Stimulated activated CD4-positive, alpha-beta T cell treated with anti-CD3 and anti-CD28 coated beads, Interleukin-15, amount 100 ng/mL, for 1 hour (primary cell): ENCODE results near the gene ZNF316.
"Not testable (repeated sequence)": the region's sequence is repeated elsewhere in the genome, so short reads cannot be mapped to it uniquely, and the experiment has no call there.

Experiments used
- DNase-seq, 2 donors: peaks; one replicate each; pipeline ENCODE4 v3.0.0-alpha.2; 2020; ENCODE audit warnings: low read depth in 1 of 2, low spot score in 1 of 2

Gene ZNF316

DNA sequence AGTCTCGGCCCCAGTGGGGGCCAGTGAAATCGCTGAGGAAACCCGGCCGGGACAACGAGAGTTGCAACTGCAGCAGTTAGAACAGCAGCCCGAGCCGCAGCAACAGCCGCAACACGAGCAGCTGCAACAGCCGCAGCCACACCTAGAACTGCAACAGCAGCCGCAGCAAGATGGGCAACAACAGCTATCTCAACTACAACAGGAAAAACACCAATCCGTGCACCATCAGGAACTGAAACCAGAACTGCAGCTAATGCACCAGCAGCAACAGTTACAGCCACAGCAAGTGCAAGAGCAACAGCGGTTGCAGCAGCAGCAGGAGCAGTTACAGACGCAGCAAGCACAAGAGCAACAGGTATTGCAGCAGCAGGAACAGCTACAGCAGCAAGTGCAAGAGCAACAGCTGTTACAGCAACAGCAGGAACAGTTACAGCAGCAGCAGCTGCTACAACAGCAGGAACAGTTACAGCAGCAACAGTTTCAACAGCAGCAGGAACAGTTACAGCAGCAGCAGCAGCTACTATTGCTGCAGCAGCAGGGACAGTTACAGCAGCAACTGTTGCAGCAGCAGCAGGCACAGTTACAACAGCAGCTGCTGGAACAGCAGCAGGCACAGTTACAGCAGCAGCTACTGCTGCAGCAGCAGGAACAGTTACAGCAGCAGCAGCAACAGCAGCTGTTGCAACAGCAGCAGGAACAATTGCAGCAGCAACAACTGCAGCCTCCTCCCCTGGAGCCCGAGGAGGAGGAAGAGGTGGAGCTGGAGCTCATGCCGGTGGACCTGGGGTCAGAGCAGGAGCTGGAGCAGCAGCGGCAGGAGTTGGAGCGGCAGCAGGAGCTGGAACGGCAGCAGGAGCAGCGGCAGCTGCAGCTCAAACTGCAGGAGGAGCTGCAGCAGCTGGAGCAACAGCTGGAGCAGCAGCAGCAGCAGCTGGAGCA lies 15.7 kb upstream of the ZNF316 start:
- DNase-seq, result no peak

DNA sequence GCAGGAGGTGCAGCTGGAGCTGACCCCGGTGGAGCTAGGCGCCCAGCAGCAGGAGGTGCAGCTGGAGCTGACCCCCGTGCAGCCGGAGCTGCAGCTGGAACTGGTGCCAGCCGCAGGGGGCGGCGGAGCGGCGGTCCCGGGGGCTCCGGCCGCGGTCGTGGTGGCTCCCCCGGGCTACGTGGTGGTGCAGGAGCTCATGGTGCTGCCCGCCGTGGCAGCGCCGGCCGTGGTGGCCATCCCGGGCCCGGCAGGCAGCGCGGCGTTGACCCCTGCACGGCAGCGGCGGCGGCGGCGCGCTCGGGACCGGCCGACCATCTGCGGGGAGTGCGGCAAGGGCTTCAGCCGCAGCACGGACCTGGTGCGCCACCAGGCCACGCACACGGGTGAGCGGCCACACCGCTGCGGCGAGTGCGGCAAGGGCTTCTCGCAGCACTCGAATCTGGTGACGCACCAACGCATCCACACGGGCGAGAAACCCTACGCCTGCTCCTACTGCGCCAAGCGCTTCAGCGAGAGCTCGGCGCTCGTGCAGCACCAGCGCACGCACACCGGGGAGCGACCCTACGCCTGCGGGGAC lies 14.9 kb upstream of the ZNF316 start:
- DNase-seq, result no peak

- no peak for DNase-seq
Measured at GRCh38 chr7:6623589-6624245, 13.4 kb upstream of the ZNF316 start.

GRCh38 chr7:6624246-6624611 lies 12.9 kb upstream of the ZNF316 start:
- DNase-seq, result no peak

DNA sequence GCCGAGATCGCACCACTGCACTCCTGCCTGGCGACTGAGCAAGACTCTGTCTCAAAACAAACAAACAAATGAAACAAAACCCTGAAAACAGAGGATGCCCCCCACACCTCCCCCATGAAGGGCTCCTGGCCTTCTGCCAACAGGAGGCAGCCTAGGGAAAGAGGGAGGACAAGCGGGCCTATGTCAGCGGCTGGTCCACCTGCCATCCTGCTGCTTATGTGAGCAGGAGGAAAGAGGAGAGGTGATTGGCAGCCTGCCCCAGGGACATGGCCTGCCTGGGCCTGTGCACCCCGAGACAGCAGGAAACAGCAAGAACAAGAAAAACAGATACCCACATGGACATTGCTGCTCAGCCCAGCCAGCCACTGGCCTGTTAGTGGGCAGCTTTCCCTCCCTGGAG lies 9.1 kb upstream of the ZNF316 start:
- no peak for DNase-seq

GRCh38 chr7:6630007-6630849 lies 6.9 kb upstream of the ZNF316 start:
- DNase-seq, result no peak

DNA sequence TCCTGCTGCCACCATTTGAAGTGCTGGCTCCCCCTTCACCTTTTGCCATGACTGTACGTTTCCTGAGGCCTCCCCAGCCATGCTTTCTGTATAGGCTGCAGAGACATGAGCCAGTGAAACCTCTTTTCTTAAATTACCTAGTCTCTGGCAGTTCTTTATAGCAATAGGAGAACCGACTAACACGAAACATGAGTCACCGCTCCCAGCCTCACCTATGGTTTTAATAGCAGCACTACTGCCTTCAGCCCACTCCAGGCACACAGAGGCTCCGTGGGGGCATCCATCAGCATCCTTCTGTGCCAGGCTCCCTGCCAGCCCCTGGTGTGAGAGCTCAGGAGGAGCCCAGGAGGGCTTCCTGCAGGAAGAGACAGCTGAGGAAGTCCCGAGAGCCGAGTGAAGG lies 5.5 kb upstream of the ZNF316 start:
- no peak for DNase-seq

GRCh38 chr7:6634021-6634420 lies 3.1 kb upstream of the ZNF316 start:
- no peak for DNase-seq

GRCh38 chr7:6634971-6635370 lies 2.1 kb upstream of the ZNF316 start:
- DNase-seq, result not testable (repeated sequence)

- DNase-seq, result peak; percentile 31 to 45
Measured at GRCh38 chr7:6637544-6638229, 569 bp downstream of the ZNF316 start.

DNA sequence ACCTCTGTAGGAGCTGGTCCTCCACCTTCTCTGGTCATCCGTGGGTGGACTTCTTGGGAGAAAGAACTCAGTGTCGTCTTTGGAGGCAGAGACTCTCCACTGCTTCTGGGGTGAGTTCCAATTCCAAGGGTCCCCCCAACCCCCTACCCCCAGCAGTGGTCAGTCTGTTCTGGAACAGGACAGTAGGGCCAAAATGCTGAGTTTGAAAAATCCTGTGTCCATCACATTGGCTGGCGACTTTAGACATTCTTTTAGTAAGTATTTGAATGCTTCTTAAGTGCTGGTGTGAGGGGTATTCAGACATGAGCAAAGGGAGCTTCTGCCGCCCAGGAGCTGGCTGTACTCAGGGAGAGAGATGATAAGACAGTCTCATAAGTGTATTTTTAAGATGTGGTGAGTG lies 1.9 kb downstream of the ZNF316 start:
- DNase-seq, result no peak

DNA sequence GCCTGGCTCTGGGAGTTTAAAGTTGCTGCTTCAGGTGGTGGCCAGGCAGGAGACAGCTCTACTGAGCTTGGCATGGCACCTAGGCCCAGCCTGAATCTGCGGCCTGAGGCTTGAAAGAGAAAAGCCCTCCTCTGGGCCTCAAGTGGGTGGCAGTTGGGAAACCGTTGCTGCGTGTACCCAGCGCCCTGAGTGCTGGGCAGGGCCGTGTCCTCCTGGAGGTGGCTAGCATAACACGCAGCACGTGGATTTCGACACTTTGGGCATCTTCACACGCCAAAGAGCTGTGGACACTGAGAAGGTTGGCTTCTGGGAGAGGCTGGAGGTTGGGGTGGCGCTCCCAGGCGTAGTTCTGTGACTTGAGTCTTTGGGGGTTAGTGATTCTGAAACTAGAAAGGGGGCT lies 2.5 kb downstream of the ZNF316 start:
- DNase-seq, result no peak

DNA sequence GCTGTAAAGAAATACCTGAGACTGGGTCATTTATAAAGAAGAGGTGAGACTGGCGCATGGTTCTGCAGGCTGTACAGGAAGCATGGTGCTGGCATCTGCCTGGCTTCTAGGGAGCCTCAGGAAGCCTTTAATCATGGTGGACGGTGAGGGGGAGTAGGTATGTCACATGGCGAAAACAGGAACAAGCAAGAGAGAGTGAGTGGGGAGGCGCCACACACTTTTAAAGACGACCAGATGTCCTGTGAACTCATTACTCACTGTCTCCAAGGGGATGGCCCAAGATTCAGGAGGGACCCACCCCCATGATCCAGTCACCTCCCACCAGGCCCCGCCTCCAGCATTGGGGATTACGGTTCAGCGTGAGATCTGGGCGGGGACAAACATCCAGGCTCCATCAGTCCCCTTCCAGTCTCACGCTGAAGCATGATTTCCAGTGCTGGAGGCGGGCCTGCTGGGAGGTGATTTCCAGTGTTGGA lies 3.2 kb downstream of the ZNF316 start:
- no peak for DNase-seq

- no peak for DNase-seq
Measured at GRCh38 chr7:6641305-6642035, 4.4 kb downstream of the ZNF316 start.

GRCh38 chr7:6642239-6642839 lies 5.2 kb downstream of the ZNF316 start:
- no peak for DNase-seq

DNA sequence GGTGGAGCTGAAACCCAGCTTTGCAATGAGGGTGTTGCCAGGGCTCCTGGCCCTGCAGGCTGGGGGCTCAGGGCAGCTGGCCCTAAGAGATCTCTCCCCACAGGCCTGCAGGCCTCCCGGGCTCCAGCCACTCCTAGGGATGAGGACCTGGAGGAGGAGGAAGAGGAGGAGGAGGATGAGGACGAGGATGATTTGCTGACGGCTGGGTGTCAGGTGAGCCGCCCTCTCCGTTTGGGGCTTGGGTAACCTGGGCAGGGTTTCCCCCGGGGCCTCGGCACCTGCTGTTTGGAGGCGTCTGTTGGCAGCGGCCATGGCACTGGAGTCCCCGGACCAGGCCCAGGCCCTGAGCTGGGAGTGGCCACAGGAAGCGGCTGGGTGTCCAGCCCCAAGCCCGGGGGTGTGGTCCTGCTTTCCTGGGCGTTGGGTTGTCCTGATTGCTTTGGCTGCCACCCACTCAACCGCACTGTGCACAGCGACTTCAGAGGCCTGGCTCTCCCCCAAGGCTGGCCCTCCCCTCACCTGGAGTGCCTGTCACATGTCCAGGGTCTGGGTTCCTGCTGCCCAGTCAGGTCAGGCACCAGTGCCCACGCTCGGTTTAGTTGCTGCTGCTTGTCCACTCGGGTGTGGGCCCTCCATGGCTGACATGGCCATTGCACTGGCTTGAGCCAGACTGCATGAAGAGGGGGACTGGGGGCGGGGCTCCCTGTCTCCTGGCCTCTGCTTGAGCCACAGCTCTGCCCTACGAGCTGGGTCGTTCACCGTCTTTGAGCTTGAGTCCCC lies 5.9 kb downstream of the ZNF316 start:
- no peak for DNase-seq

- DNase-seq, result no peak
Measured at GRCh38 chr7:6643915-6644625, 7.0 kb downstream of the ZNF316 start.

DNA sequence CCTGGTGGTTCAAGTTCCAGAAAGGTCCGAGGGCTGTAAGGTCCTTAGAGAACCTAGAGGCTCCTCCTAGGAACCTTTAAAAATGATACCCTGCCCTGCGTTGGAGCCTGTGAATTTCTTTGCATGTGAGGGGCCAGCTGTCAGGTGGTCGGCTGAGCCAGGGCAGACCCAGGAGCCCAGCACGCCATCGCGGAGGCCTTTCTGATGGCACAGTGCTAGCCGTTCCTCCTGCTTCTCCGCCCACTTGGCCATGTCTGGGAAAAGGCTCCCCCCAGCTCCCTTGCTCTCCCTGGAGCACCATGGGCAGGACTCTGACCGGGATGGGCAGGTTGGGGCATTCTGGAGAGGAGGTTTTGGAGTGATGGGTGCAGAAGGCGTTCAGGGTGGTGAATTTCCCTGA lies 7.6 kb downstream of the ZNF316 start:
- no peak for DNase-seq
